A549 (cell line): ENCODE data around the gene GNB1L. TPM values are rescaled to one million over a fixed set of nuclear protein-coding genes. Genes with fewer than 3 reads are reported as not detected.
A peak's percentile ranks its signal among the peaks of the same experiment; 100 is the strongest.

Experiments
- ATAC-seq, 2 experiments: fragments of 200-7000 bp in 1 of 2; fragments of >200 bp in 1 of 2; cut with Nextera tagmentation in 1 of 2; cut with Tn5 transposase in 1 of 2; 3 replicates each; pipeline versions ENCODE4 v1.8.0 to v1.9.1; 2018 to 2020; ENCODE audit warnings: mild to moderate bottlenecking in 1 of 2, moderate library complexity in 1 of 2
- CTCF ChIA-PET: fragments of 300-600 bp; sonication (Branson Sonifier 250); formaldehyde crosslinking; extraction: SDS; loops from one replicate; lab custom pipeline; 2021; ENCODE audit warnings: antibody characterized with exemption, inconsistent platforms; lab: Yijun Ruan, JAX
- POLR2A ChIA-PET: fragments of 350-600 bp; formaldehyde crosslinking; extraction: SDS; loops from one replicate; lab custom pipeline; 2021; ENCODE audit warnings: antibody characterized with exemption, inconsistent platforms; lab: Yijun Ruan, JAX
- DNase-seq, 2 experiments: peaks; one replicate each; pipeline versions ENCODE4 v3.0.0 to v3.0.0-alpha.2; 2011 to 2016; ENCODE audit warnings: low read depth in 1 of 2, low spot score in 1 of 2
- FAIRE-seq: peaks from 2 replicates; lab custom pipeline; 2011; peaks lifted over from hg19 to GRCh38; lab: Jason Lieb, UNC
- H3K27ac ChIP-seq, 2 experiments: fragments of >200 bp; sonication (Bioruptor Twin); formaldehyde crosslinking; 3 replicates each; pipeline ENCODE4 v1.5.1; 2016 to 2017
- H3K4me1 ChIP-seq: fragments of >200 bp; sonication (Bioruptor Twin); formaldehyde crosslinking; 3 replicates; pipeline ENCODE4 v1.6.1; 2016
- H3K4me2 ChIP-seq: fragments of >200 bp; sonication (Bioruptor Twin); formaldehyde crosslinking; 3 replicates; pipeline ENCODE4 v1.6.1; 2016
- H3K4me3 ChIP-seq: fragments of >200 bp; sonication (Bioruptor Twin); formaldehyde crosslinking; 3 replicates; pipeline ENCODE4 v1.5.1; 2016
- H3K9me3 ChIP-seq: fragments of >200 bp; sonication (Bioruptor Twin); formaldehyde crosslinking; 3 replicates; pipeline ENCODE4 v1.6.1; 2016
- ATOH8 ChIP-seq: fragments of 250-450 bp; sonication (Bioruptor Pico); IDR thresholded peaks from 2 replicates; pipeline ENCODE4 v1.5.0; 2020; ENCODE audit warnings: low read depth, mild to moderate bottlenecking, moderate library complexity
- BHLHE40 ChIP-seq: IDR thresholded peaks from 2 replicates; pipeline ENCODE4 v1.6.1; 2012; ENCODE audit warnings: low read depth, low read length, inconsistent platforms
- CBX2 ChIP-seq: fragments of 200-600 bp; sonication (generic); IDR thresholded peaks from 2 replicates; pipeline ENCODE4 v1.6.1; 2016; ENCODE audit warnings: low read depth, mild to moderate bottlenecking, borderline replicate concordance
- CEBPB ChIP-seq, 2 experiments: fragments of >200 bp in 1 of 2; sonication (Bioruptor Twin) in 1 of 2; formaldehyde crosslinking in 1 of 2; IDR thresholded peaks; 2 replicates each; pipeline ENCODE4 v1.6.1; 2012 to 2016
- CHD2 ChIP-seq: fragments of 150-350 bp; IDR thresholded peaks from 2 replicates; pipeline ENCODE4 v1.6.1; 2014; ENCODE audit warnings: low read length; ENCODE audit not compliant: partially characterized antibody
- EHMT2 ChIP-seq: fragments of 200-600 bp; sonication (generic); IDR thresholded peaks from 2 replicates; pipeline ENCODE4 v1.6.1; 2016; ENCODE audit warnings: antibody characterized with exemption, low read depth, mild to moderate bottlenecking, moderate library complexity
- ELK1 ChIP-seq: fragments of 150-350 bp; IDR thresholded peaks from 2 replicates; pipeline ENCODE4 v1.6.1; 2014; ENCODE audit warnings: low read depth, mild to moderate bottlenecking, low read length
- ESRRA ChIP-seq: fragments of 150-350 bp; IDR thresholded peaks from 2 replicates; pipeline ENCODE4 v1.6.1; 2014; ENCODE audit warnings: mild to moderate bottlenecking, low read length, borderline replicate concordance
- FOXS1 ChIP-seq: fragments of 250-450 bp; sonication (Bioruptor Pico); IDR thresholded peaks from 2 replicates; pipeline ENCODE4 v1.5.0; 2020; ENCODE audit warnings: mild to moderate bottlenecking, moderate library complexity
- HDAC2 ChIP-seq: fragments of 200-600 bp; sonication (generic); IDR thresholded peaks from 2 replicates; pipeline ENCODE4 v1.6.1; 2016
- HES2 ChIP-seq: fragments of >200 bp; sonication (Bioruptor Twin); formaldehyde crosslinking; IDR thresholded peaks from 2 replicates; pipeline ENCODE4 v1.6.1; 2016
- HOXB13 ChIP-seq: fragments of 250-450 bp; sonication (Bioruptor Pico); IDR thresholded peaks from 2 replicates; pipeline ENCODE4 v1.5.0; 2020; ENCODE audit warnings: low read depth, mild to moderate bottlenecking, moderate library complexity
- HOXB5 ChIP-seq: fragments of 250-450 bp; sonication (Bioruptor Pico); IDR thresholded peaks from 2 replicates; pipeline ENCODE4 v1.5.0; 2020; ENCODE audit warnings: mild to moderate bottlenecking, moderate library complexity
- MAZ ChIP-seq: fragments of 150-350 bp; IDR thresholded peaks from 2 replicates; pipeline ENCODE4 v1.6.1; 2014; ENCODE audit warnings: antibody characterized with exemption, low read depth, low read length, borderline replicate concordance
- MYC ChIP-seq: IDR thresholded peaks from 2 replicates; pipeline ENCODE4 v1.6.1; 2012; ENCODE audit warnings: mild to moderate bottlenecking, inconsistent platforms, low read length, improper control_type of control experiment, borderline replicate concordance
- NFE2L2 ChIP-seq: fragments of 150-350 bp; conservative IDR thresholded peaks from 2 replicates; pipeline ENCODE4 v1.6.1; 2014; ENCODE audit warnings: low read length
- POLR2AphosphoS2 ChIP-seq: conservative IDR thresholded peaks from 2 replicates; pipeline ENCODE4 v1.6.1; 2012; ENCODE audit warnings: low read length, improper control_type of control experiment, inconsistent platforms
- RARB ChIP-seq: fragments of 250-450 bp; sonication (Bioruptor Pico); IDR thresholded peaks from 2 replicates; pipeline ENCODE4 v1.8.0; 2021; ENCODE audit warnings: mild to moderate bottlenecking, moderate library complexity
- RFX5 ChIP-seq: fragments of 450-650 bp; IDR thresholded peaks from 2 replicates; pipeline ENCODE4 v1.7.1; 2014; ENCODE audit warnings: antibody characterized with exemption, mild to moderate bottlenecking, moderate library complexity
- TFCP2L1 ChIP-seq: fragments of 250-450 bp; sonication (Bioruptor Pico); IDR thresholded peaks from 2 replicates; pipeline ENCODE4 v1.5.0; 2021; ENCODE audit warnings: mild to moderate bottlenecking
- TP53 ChIP-seq: fragments of 250-450 bp; sonication (Bioruptor Pico); IDR thresholded peaks from 2 replicates; pipeline ENCODE4 v1.5.0; 2021; ENCODE audit warnings: mild to moderate bottlenecking, moderate library complexity
- WGBS: methylation state at CpG from one replicate; pipeline ENCODE4 v1.1.6; 2017; ENCODE audit errors: missing lambda C conversion rate; 5-methylcytosine and 5-hydroxymethylcytosine counted together
- polyA plus RNA-seq, 4 experiments: library from polyadenylated mRNA; depleted of rRNA in 3 of 4; stranded (reverse); fragments of >200 nt; fragmentation: RNase III in 1 of 4; extraction: RNeasy Plus Mini Kit Qiagen cat#74134 plus additional on column Dnase treatment in 1 of 4; gene quantifications; 2 replicates in 3 of 4; 3 replicates in 1 of 4; pipeline ENCODE4 v1.2.3, GENCODE V29; 2011 to 2017
- TF ChIP-seq, protein P1 (sequence below): fragments of 250-450 bp; sonication (Bioruptor Pico); IDR thresholded peaks from 2 replicates; pipeline ENCODE4 v1.5.0; 2021; ENCODE audit warnings: mild to moderate bottlenecking, moderate library complexity, borderline replicate concordance

Gene GNB1L
- polyA plus RNA-seq, 2 of the 4 experiments (the other 2 are of a cell fraction): 1.8 to 10.3 TPM

DNA sequence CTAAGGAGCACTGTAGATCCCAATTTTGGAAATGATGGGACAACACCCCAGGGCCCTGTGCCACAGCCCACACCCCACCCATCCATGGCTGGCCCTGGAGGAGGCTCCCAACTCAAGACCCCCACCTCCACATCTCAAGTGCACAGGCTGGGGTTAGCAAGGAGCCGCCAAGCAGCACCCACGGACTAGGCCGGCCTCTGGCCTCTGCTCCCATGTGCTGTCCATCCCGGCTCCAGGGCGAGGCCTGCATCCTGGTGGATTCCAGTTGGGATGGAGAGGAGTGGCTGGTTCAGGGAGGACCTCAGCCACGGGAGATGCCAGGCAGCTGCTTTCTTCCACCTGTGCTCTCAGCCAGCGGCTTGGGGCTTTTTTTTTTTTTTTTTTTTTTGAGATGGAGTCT lies 43.5 kb upstream of the GNB1L start:
- 92% methylated on average over 5 of the region's 7 CpGs for WGBS
- no peaks in the 10 kb centered on the region for H3K9me3 ChIP-seq
- no peak for DNase-seq
- ChIA-PET CTCF (interaction anchor here (2.1 to 4.1 kb wide), 2 partner anchors 142 to 168 kb away, joined by 5 to 18 read pairs; no protein-coding TSS in a partner anchor), POLR2A (no interaction called here)
- FAIRE-seq: no peak
- TF ChIP-seq CHD2 (no peak), MYC (no peak), HES2 (no peak), RARB (CRISPR knock-in tag) (no peak), HDAC2 (no peak), CEBPB (IDR thresholded peaks at IDR 0.05) (no peak), FOXS1 (CRISPR knock-in tag) (no peak)
- H3K4me2 ChIP-seq: no peak overlapping the region
- no peak overlapping the region for H3K27ac ChIP-seq
- H3K4me3 ChIP-seq: no peak overlapping the region
- no peak for ATAC-seq
- no peaks in the 10 kb centered on the region for H3K4me1 ChIP-seq

DNA sequence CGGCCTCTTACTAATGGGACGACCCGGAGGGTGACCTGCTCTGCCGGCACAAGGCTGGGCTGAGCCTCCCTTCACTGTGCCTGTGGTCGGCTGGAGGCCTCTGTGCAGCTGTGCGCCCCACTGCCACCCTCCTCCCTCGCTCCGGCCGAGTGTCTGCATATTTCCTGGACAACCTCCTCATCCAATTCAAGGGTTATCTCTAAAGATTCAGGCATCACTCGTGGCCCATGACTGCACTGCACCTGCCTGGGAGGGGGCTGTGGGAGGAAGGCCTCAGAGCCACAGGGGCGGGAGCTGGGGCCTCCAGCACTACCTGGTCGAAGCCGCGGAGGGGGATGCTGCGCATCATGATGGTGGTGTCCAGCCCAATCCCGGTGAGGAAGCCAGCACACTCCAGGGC lies 43.1 kb upstream of the GNB1L start:
- ChIA-PET POLR2A (no interaction called here), CTCF (interaction anchor here (1.8 to 4.1 kb wide), 2 partner anchors 13 to 168 kb away, joined by 9 to 18 read pairs; no protein-coding TSS in a partner anchor)
- FAIRE-seq (no peak), DNase-seq (no peak), ATAC-seq (no peak)
- no peak overlapping the region for H3K27ac ChIP-seq
- TF ChIP-seq HES2 (no peak), BHLHE40 (no peak)
- TF ChIP-seq, all 56 proteins: peak for 0
- Histone ChIP-seq H3K4me3 (no peak overlapping the region), H3K9me3 (no peaks in the 10 kb centered on the region), H3K4me1 (no peaks in the 10 kb centered on the region), H3K4me2 (no peak overlapping the region)
- WGBS: 90% methylated on average over 6 of the region's 16 CpGs

DNA sequence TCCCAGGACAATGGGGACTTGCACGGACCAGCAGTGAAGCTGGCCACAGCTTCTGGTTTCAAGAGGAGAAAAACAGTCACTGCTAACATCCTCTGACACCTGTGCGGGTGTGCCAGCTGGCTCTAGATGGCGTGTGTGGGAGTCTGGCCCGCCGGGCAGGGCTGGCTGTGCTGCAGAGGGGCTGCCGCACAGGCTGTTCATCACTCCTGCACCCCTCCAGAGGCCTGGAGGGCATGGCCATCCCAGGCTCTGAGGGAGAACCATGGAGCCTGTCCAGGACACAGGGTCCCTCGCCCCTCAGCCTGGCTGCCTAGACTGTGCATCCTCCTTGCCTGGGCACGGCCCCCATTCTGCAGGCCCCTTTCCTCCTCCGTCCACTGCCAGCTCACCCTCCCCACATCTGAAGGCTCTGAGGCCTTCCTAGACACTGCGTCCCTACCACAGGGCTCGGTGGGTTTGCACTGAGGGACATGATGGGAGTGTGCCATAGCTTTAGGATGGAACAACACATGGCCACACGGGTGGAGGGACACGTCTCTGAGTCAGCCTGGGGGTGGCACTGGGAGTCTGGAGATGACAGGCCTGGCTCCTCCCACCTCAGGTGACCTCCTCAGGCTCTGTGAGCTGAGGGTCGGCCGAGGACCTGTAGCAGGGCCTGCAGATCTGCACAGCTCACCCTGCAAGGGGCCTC lies 42.1 kb upstream of the GNB1L start:
- no peak for DNase-seq
- ATAC-seq: peak in 1 of 2 experiments; percentile 31; a peak in 3 of 6 replicates
- ChIA-PET CTCF (interaction anchor here (0.7 to 4.1 kb wide), 6 partner anchors 9 to 233 kb away, joined by 3 to 18 read pairs (median 4); no protein-coding TSS in a partner anchor), POLR2A (no interaction called here)
- no peak overlapping the region for H3K27ac ChIP-seq
- H3K4me3 ChIP-seq: no peak overlapping the region
- no peak overlapping the region for H3K4me2 ChIP-seq
- peaks cover 3% of the 10 kb centered on the region; the same call in 2 of the 3 replicates for H3K4me1 ChIP-seq
- H3K9me3 ChIP-seq: no peaks in the 10 kb centered on the region
- no peak for FAIRE-seq
- TF ChIP-seq RFX5 (no peak), HOXB13 (CRISPR knock-in tag) (no peak), ELK1 (no peak), TFCP2L1 (CRISPR knock-in tag) (no peak), RARB (CRISPR knock-in tag) (no peak), HDAC2 (no peak), HOXB5 (CRISPR knock-in tag) (no peak), POLR2AphosphoS2 (no peak), MAZ (no peak)
- TF ChIP-seq, all 56 proteins: peak for 0
- WGBS: 87% methylated on average over 5 of the region's 15 CpGs

DNA sequence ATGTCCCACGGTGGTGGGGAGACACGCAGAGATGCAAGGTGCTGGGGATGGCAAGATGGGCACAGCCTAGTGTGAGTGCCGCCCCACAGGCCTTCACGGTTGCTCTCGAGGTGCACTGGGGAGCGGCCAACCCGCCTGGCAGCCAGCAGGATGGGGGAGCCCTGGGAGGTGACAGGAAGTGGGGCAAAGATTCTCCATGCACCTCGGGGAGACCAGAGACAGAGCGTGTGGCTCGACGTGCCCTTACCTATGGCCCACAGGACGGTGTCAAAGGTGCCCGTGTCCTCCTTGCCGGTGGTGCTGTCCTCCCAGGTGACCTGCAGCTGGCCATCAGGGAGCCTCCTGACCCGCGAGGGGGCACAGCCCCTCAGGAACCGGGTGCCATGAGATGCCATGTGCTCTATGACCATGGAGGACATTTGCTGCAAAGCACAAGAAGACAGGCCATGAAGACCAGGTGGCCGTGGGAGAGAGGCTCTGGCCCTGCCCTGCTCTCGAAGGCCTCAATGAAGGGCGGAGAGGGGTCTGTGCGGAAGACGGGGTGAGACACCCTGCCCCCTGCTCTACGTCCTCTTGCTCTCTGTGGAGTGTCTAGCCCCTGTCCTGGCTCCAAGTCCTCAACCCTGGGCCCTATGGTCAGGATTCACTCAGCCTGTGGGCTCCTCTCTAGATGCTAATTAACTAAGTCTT lies 40.6 kb upstream of the GNB1L start:
- ATAC-seq (no peak), FAIRE-seq (no peak), DNase-seq (no peak)
- Histone ChIP-seq H3K4me1 (peaks cover 14% of the 10 kb centered on the region), H3K4me3 (no peak overlapping the region), H3K27ac (no peak overlapping the region), H3K9me3 (no peaks in the 10 kb centered on the region), H3K4me2 (no peak overlapping the region)
- POLR2A ChIA-PET: no interaction called here
- CTCF ChIA-PET: interaction anchor here (1.2 kb wide), 1 partner anchor 15 kb away, joined by 3 read pairs; no protein-coding TSS in a partner anchor
- WGBS: 92% methylated on average over 15 of the region's 23 CpGs
- TF ChIP-seq ELK1: no peak
- no peak for TF ChIP-seq NFE2L2
- no peak for TF ChIP-seq ATOH8
- TF ChIP-seq CBX2: no peak
- TF ChIP-seq, protein P1, sequence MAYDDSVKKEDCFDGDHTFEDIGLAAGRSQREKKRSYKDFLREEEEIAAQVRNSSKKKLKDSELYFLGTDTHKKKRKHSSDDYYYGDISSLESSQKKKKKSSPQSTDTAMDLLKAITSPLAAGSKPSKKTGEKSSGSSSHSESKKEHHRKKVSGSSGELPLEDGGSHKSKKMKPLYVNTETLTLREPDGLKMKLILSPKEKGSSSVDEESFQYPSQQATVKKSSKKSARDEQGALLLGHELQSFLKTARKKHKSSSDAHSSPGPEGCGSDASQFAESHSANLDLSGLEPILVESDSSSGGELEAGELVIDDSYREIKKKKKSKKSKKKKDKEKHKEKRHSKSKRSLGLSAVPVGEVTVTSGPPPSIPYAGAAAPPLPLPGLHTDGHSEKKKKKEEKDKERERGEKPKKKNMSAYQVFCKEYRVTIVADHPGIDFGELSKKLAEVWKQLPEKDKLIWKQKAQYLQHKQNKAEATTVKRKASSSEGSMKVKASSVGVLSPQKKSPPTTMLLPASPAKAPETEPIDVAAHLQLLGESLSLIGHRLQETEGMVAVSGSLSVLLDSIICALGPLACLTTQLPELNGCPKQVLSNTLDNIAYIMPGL (CRISPR knock-in tag): no peak
- no peak for TF ChIP-seq TP53 (CRISPR knock-in tag)
- no peak for TF ChIP-seq ESRRA
- TF ChIP-seq EHMT2: no peak
